A549 treated with DMSO at 1 μM for 4 hours (cell line): ENCODE results near the gene TADA3. TPM values are rescaled to one million over a fixed set of nuclear protein-coding genes. Genes with fewer than 3 reads are reported as not detected.

Experiments used
- total RNA-seq: library from RNA; stranded (reverse); fragments of 200-300 nt; extraction: Qiagen RNA extraction; gene quantifications from 5 replicates; pipeline ENCODE4 v1.2.3, GENCODE V29; 2022; ENCODE audit warnings: low read depth

TADA3 gene, protein sequence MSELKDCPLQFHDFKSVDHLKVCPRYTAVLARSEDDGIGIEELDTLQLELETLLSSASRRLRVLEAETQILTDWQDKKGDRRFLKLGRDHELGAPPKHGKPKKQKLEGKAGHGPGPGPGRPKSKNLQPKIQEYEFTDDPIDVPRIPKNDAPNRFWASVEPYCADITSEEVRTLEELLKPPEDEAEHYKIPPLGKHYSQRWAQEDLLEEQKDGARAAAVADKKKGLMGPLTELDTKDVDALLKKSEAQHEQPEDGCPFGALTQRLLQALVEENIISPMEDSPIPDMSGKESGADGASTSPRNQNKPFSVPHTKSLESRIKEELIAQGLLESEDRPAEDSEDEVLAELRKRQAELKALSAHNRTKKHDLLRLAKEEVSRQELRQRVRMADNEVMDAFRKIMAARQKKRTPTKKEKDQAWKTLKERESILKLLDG
- 55.6 to 60.5 TPM (median 58.6 TPM) in 5 replicates for total RNA-seq

DNA sequence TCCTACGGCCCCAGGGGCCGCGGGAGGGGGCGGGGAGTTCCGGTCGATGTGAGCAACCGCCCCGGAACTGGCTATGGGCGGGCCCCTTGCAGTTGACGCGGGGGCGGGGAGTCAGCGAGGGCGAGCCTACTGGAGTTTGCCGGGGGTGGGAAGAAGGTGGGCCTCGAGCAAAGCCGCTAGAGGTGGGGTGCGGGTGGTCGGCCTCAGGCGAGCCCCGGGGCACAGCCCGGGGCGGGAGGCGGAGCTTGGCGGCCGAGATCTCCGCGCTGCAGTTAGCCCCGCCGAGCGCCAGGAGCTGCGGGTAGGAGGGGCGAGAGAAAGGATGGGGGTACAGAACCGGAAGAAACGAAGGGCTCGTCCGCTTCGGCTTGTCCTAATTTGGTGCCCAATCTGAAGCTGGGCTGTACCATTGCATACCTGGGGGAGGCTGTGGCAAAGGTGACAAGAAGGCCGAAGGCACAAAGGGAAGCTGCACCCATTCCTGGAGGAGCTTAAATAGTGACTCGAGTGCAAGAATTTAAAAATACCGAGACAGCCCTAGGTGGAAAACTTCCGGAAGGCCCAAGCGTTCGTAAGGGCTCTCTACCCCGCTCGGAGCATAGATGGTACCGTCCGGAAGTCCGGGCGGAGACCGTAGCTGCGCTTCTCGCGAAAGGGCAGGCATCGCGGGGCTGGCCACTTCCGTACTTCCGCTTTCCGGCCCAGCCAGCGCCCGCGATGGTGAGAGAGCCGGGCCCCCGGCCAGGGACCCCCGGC lies at the start of gene TADA3, which contains the start of gene ARPC4:
TSS of gene TADA3 (minus strand) at position 69 of the 756 bp plus-strand sequence. CDS start 1,007 bp downstream, outside the sequence.
TSS of gene ARPC4 (plus strand) at position 678 of the 756 bp plus-strand sequence. CDS start at position 718, 40 bp downstream.

DNA sequence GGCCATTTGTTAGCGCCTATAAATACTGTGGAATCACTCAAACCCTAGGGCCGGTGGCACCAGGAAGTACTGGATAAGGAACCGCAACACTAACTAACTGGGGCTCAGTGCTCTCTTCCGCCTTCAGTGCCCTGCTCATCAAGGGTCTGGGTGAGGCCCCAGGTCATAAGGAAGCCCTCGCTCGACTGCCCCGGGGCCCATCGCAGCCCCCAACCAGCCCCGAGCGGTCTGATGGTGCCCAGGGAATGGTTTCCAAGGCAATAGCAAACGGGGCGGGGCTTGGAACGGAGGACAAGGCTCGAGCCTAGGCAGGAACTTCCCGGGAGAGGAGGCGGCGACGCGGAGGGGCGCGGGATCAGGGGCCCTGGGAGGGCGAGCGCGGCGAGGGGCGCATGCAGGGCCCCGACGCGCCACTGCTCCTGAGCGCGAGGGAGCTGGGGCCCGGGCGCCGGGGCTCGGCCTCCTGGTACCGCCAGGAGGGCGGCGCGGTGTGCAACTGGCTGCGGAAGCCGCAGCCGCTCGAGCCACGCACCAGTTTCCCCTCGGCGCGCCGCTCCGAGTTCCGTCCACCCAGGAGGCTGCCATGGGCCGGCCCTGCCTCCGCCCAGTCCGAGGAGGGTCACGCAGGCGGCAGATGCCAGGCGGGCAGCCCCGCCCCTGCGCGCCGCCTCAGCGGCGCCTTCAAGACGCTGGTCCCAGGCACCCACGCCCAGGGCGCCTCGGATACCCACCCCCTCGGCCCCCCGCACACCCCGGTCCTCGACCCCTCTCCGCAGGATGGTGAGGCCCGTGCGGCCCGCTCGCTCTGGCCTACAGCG lies 17.6 kb upstream of the TADA3 start, which contains the start of gene TTLL3:
TSS of gene TTLL3 (plus strand) at position 648 of the 818 bp plus-strand sequence. CDS start 400 bp downstream, outside the sequence.

DNA sequence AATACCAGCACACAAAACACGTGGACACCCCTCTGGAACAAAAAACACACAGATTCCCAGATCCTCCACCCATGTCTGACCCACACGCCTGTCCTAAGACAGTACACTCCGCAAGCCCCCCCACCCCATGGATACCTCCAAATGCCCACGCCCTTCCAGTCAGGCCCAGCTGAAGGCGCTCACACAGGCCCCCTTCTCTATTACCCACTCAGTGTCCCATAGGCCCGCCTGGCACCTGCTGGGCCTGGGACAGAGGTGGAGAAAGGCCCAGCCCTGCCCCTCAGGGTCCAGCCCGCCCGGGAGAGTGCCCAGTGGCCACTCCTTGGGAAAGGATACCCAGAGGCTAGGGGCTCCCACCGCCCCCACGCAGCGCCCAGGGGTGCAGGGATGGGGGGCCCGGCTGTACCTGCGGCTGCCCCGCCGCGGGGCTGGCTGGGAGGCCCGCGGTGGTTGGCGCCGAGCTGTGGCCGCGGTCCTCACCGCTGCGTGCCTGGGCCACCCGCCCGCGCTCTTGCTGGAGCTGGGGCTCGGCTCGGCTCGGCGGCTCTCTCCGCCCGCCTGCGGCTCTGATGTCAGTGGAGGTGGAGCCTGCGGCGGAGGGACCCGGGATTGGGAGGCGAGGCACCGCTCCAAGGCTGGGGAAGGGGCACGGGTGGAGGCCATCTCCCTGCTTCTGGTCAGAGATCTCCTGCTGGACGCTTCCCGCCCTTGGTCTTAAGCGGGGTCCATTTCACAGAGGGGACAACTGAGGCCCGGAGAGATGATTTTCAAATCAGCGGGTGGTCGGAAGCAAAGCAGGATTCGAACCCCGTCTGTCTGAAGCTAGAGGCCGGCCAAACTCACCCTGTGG lies 22.6 kb downstream of the TADA3 start, which contains the start of gene CAMK1:
TSS of gene CAMK1 (minus strand) at position 522 of the 850 bp plus-strand sequence. CDS start 2,198 bp downstream, outside the sequence.

DNA sequence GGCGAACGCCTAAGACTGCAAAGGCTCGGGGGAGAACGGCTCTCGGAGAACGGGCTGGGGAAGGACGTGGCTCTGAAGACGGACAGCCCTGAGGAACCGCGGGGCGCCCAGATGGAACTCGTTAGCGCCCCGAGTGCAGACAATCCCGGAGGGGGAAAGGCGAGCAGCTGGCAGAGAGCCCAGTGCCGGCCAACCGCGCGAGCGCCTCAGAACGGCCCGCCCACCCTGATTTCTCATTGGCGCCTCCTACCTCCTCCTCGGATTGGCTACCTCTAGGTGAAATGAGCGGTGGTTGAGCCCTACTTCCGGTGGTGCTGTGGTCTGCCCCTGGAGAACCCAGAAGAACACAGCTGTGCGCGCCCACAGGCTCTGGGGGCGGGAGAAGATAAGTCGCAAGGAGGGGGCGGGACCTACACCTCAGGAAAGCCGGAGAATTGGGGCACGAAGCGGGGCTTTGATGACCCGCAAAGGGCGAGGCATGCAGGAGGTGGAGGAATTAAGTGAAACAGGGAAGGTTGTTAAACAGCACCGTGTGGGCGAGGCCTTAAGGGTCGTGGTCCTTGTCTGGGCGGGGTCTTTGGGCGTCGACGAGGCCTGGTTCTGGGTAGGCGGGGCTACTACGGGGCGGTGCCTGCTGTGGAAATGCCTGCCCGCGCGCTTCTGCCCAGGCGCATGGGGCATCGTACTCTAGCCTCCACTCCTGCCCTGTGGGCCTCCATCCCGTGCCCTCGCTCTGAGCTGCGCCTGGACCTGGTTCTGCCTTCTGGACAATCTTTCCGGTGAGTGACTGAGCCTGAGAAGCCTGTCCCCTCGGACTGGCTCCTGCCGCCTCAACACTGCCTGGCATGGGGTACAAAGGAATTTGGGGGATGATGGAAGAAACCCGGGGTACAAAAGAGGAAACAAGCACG lies 42.4 kb downstream of the TADA3 start, which contains the start of gene OGG1:
TSS of gene OGG1 (plus strand) at position 308 of the 911 bp plus-strand sequence. CDS start at position 643, 335 bp downstream.

DNA sequence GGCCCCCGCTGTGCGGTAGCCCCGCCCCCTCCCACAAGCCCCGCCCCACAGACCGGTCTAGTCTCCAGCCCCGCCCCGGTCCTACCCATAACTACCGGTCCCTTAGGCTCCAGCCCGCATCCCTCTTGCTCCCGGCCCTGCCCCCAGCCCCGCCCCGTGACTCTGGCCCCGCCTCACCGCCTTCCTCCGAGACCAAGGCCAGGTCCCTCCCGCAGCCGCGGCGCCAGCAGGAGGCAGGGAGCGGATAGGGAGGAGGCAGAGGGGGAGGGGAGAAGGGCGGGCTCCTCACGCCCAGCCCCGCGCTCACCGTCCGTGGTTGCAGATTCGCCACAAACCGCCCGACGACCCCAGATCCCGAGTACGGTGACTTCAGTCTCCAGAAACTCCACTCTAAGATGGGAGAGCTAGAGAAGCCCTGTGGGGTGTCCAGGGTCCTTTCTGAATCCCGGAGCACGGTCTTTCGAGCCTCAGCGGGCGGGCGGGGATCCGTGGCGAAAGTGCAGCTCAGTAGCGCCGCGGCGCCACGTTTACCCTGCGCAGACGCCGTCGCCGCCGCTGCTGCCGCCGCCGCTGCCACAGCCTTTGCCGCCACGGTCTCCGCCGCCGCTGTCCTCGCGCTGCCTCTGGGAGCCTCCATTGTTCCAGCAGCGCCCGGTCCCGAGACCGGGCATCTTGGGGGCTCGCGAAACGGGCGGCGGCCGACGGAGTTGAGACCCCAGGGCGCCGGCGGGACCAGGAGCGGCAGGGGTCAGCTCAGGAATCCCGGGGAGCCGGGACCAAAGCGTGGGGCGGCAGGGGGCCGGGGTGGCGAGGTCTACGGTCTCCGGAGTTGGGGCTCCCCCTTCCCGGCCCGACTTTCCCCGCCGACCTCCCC lies 60.8 kb downstream of the TADA3 start, which contains the start of gene BRPF1:
TSS of gene BRPF1 (plus strand) at position 530 of the 874 bp plus-strand sequence. CDS start 2,406 bp downstream, outside the sequence.

Other genes starting within 250 kb of the TADA3 start
- 0.06 to 0.15 TPM (median 0.08 TPM) in 5 replicates for gene LHFPL4, start 238.7 kb downstream of the TADA3 start, total RNA-seq
- gene MTMR14, start 143.0 kb downstream of the TADA3 start, total RNA-seq: 25.3 to 30.0 TPM (median 28.7 TPM) in 5 replicates
- 0.08 to 0.33 TPM (median 0.15 TPM) in 4 of 5 replicates, not detected in the other for gene CPNE9, start 88.6 kb downstream of the TADA3 start, total RNA-seq
- gene BRPF1, start 60.7 kb downstream of the TADA3 start, total RNA-seq: 17.5 to 20.7 TPM (median 19.1 TPM) in 5 replicates
- gene OGG1, start 42.5 kb downstream of the TADA3 start, total RNA-seq: 15.3 to 17.3 TPM (median 16.3 TPM) in 5 replicates
- 13.0 to 18.9 TPM (median 16.3 TPM) in 5 replicates for gene CAMK1, start 22.5 kb downstream of the TADA3 start, total RNA-seq
- gene ARPC4, start 609 bp upstream of the TADA3 start, total RNA-seq: 148 to 226 TPM (median 154 TPM) in 5 replicates
- gene TTLL3, start 17.8 kb upstream of the TADA3 start, total RNA-seq: 6.3 to 8.5 TPM (median 7.1 TPM) in 5 replicates
- gene RPUSD3, start 51.5 kb upstream of the TADA3 start, total RNA-seq: 32.9 to 46.8 TPM (median 41.2 TPM) in 5 replicates
- 1.8 to 2.8 TPM (median 2.1 TPM) in 5 replicates for gene CIDEC, start 87.8 kb upstream of the TADA3 start, total RNA-seq
- 52.1 to 69.3 TPM (median 64.3 TPM) in 5 replicates for gene JAGN1, start 98.1 kb upstream of the TADA3 start, total RNA-seq
- 0.76 to 1.1 TPM (median 0.95 TPM) in 5 replicates for gene IL17RE, start 110.4 kb upstream of the TADA3 start, total RNA-seq
- gene IL17RC, start 124.6 kb upstream of the TADA3 start, total RNA-seq: 13.6 to 15.7 TPM (median 15.2 TPM) in 5 replicates
- gene CRELD1, start 141.4 kb upstream of the TADA3 start, total RNA-seq: 8.3 to 11.4 TPM (median 11.0 TPM) in 5 replicates
- 1.0 to 1.5 TPM (median 1.4 TPM) in 5 replicates for gene PRRT3, start 159.9 kb upstream of the TADA3 start, total RNA-seq
- 120 to 154 TPM (median 128 TPM) in 5 replicates for gene EMC3, start 194.4 kb upstream of the TADA3 start, total RNA-seq
- 16.2 to 21.1 TPM (median 20.9 TPM) in 5 replicates for gene FANCD2, start 234.0 kb upstream of the TADA3 start, total RNA-seq